IMR-90 (cell line): ENCODE data around the gene ACOT12. TPM values are rescaled to one million over a fixed set of nuclear protein-coding genes. Genes with fewer than 3 reads are reported as not detected.

Experiments
- ATAC-seq: fragments of 200-7000 bp; cut with Tn5 transposase; 2 replicates; pipeline ENCODE4 v1.9.1; 2020; ENCODE audit warnings: low read depth, mild to moderate bottlenecking, moderate library complexity
- BruUV-seq: library from RNA; stranded (reverse); fragments of 400-500 nt; replicated peaks from 2 replicates; lab custom pipeline; 2021; lab: Mats Ljungman, UMichigan
- CTCF ChIA-PET: fragments of 300-600 bp; formaldehyde crosslinking; extraction: SDS; loops from one replicate; lab custom pipeline; 2021; ENCODE audit warnings: antibody characterized with exemption; lab: Yijun Ruan, JAX
- POLR2A ChIA-PET: fragments of 300-600 bp; sonication (Branson Sonifier 250); formaldehyde crosslinking; loops from one replicate; lab custom pipeline; 2022; ENCODE audit warnings: antibody characterized with exemption; ENCODE audit not compliant: unreplicated experiment; lab: Charles Lee
- DNase-seq: peaks from one replicate; pipeline ENCODE4 v3.0.0; 2013
- H2AFZ ChIP-seq: replicated peaks from 2 replicates; pipeline ENCODE3; 2013; ENCODE audit warnings: low read length, mild to moderate bottlenecking; ENCODE audit not compliant: poor library complexity
- H2AK5ac ChIP-seq: 2 replicates; pipeline ENCODE4 v1.6.1; 2013; ENCODE audit warnings: low read depth, low read length, inconsistent platforms
- H2AK9ac ChIP-seq: replicated peaks from 2 replicates; pipeline ENCODE3; 2013; ENCODE audit warnings: mild to moderate bottlenecking, low read depth, low read length, moderate library complexity; ENCODE audit not compliant: poor library complexity
- H2BK120ac ChIP-seq: 2 replicates; pipeline ENCODE4 v1.6.1; 2013; ENCODE audit warnings: low read depth, low read length, inconsistent platforms
- H2BK15ac ChIP-seq: 3 replicates; pipeline ENCODE4 v1.6.1; 2013; ENCODE audit warnings: low read depth, low read length, inconsistent platforms
- H2BK20ac ChIP-seq: 2 replicates; pipeline ENCODE4 v1.6.1; 2013; ENCODE audit warnings: low read depth, mild to moderate bottlenecking, inconsistent platforms, low read length, moderate library complexity
- H2BK5ac ChIP-seq: 2 replicates; pipeline ENCODE4 v1.6.1; 2013; ENCODE audit warnings: mild to moderate bottlenecking, low read depth, low read length, inconsistent platforms; ENCODE audit not compliant: poor library complexity, severe bottlenecking
- H3K14ac ChIP-seq: replicated peaks from 2 replicates; pipeline ENCODE4 v1.6.1; 2013; ENCODE audit warnings: low read depth, low read length, inconsistent platforms
- H3K18ac ChIP-seq: 2 replicates; pipeline ENCODE4 v1.6.1; 2013; ENCODE audit warnings: low read depth, low read length, control low read depth
- H3K23ac ChIP-seq: 2 replicates; pipeline ENCODE4 v1.6.1; 2013; ENCODE audit warnings: low read depth, low read length, inconsistent platforms
- H3K27ac ChIP-seq: 2 replicates; pipeline ENCODE4 v1.5.1; 2013; ENCODE audit warnings: mild to moderate bottlenecking, control low read depth, low read length; ENCODE audit not compliant: insufficient read depth
- H3K27me3 ChIP-seq: 2 replicates; pipeline ENCODE4 v1.6.1; 2013; ENCODE audit warnings: low read length; ENCODE audit not compliant: control insufficient read depth, insufficient read depth
- H3K36me3 ChIP-seq: 2 replicates; pipeline ENCODE4 v1.6.1; 2013; ENCODE audit warnings: low read length, mixed read lengths; ENCODE audit not compliant: control insufficient read depth, insufficient read depth
- H3K4ac ChIP-seq: 2 replicates; pipeline ENCODE4 v1.6.1; 2013; ENCODE audit warnings: low read depth, low read length, inconsistent platforms
- H3K4me1 ChIP-seq: 2 replicates; pipeline ENCODE4 v1.6.1; 2013; ENCODE audit warnings: low read length, mixed read lengths; ENCODE audit not compliant: control insufficient read depth, insufficient read depth
- H3K4me2 ChIP-seq: 2 replicates; pipeline ENCODE4 v1.6.1; 2013; ENCODE audit warnings: low read depth, mild to moderate bottlenecking, control low read depth, low read length, moderate library complexity
- H3K4me3 ChIP-seq: 2 replicates; pipeline ENCODE4 v1.5.1; 2013; ENCODE audit warnings: low read depth, mild to moderate bottlenecking, control low read depth, low read length, moderate library complexity; ENCODE audit not compliant: insufficient read depth
- H3K56ac ChIP-seq: 2 replicates; pipeline ENCODE4 v1.6.1; 2013; ENCODE audit warnings: low read length, inconsistent platforms; ENCODE audit not compliant: insufficient read depth; ENCODE audit errors: extremely low read depth
- H3K79me1 ChIP-seq, 2 experiments: 2 replicates each; pipeline ENCODE4 v1.6.1; 2013; ENCODE audit warnings: low read length in 2 of 2, inconsistent platforms in 1 of 2, low read depth in 1 of 2
- H3K9ac ChIP-seq: 2 replicates; pipeline ENCODE4 v1.6.1; 2013; ENCODE audit warnings: low read depth, low read length, control low read depth
- H3K9me1 ChIP-seq: 2 replicates; pipeline ENCODE4 v1.6.1; 2013; ENCODE audit warnings: low read length, inconsistent platforms; ENCODE audit not compliant: insufficient read depth
- H3K9me3 ChIP-seq: 2 replicates; pipeline ENCODE4 v1.6.1; 2013; ENCODE audit warnings: low read length; ENCODE audit not compliant: control insufficient read depth, insufficient read depth
- H4K20me1 ChIP-seq: 2 replicates; pipeline ENCODE4 v1.6.1; 2013; ENCODE audit warnings: low read length, inconsistent platforms; ENCODE audit not compliant: insufficient read depth
- H4K5ac ChIP-seq: 2 replicates; pipeline ENCODE4 v1.6.1; 2013; ENCODE audit warnings: mild to moderate bottlenecking, low read depth, low read length, control low read depth
- H4K8ac ChIP-seq, 2 experiments: 2 replicates each; pipeline ENCODE4 v1.6.1; 2013; ENCODE audit warnings: low read depth in 2 of 2, low read length in 2 of 2, control low read depth in 1 of 2, inconsistent platforms in 1 of 2
- H4K91ac ChIP-seq: 2 replicates; pipeline ENCODE4 v1.6.1; 2013; ENCODE audit warnings: low read depth, low read length, inconsistent platforms; ENCODE audit not compliant: insufficient read depth
- BHLHE40 ChIP-seq: fragments of 150-350 bp; IDR thresholded peaks from 2 replicates; pipeline ENCODE4 v1.6.1; 2016; ENCODE audit warnings: mild to moderate bottlenecking, low read depth, low read length
- CHD1 ChIP-seq: IDR thresholded peaks from 2 replicates; pipeline ENCODE4 v1.6.1; 2012; ENCODE audit warnings: low read depth, low read length, improper control_type of control experiment
- ELK1 ChIP-seq: fragments of 150-350 bp; IDR thresholded peaks from 2 replicates; pipeline ENCODE4 v1.6.1; 2016; ENCODE audit warnings: low read depth, mild to moderate bottlenecking, low read length, moderate library complexity, borderline replicate concordance
- FOS ChIP-seq: fragments of 150-350 bp; IDR thresholded peaks from 2 replicates; pipeline ENCODE4 v1.6.1; 2016; ENCODE audit warnings: low read depth, low read length
- MAFK ChIP-seq: IDR thresholded peaks from 2 replicates; pipeline ENCODE4 v1.6.1; 2012; ENCODE audit warnings: low read depth, low read length, improper control_type of control experiment
- MAZ ChIP-seq: IDR thresholded peaks from 2 replicates; pipeline ENCODE4 v1.6.1; 2012; ENCODE audit warnings: low read depth, mild to moderate bottlenecking, low read length, improper control_type of control experiment, moderate library complexity, borderline replicate concordance
- POLR2A ChIP-seq: IDR thresholded peaks from 2 replicates; pipeline ENCODE4 v1.6.1; 2012; ENCODE audit warnings: mild to moderate bottlenecking, low read depth, low read length
- RCOR1 ChIP-seq: IDR thresholded peaks from 2 replicates; pipeline ENCODE4 v1.6.1; 2012; ENCODE audit warnings: mild to moderate bottlenecking, low read length, improper control_type of control experiment; ENCODE audit not compliant: insufficient replicate concordance
- RFX5 ChIP-seq: IDR thresholded peaks from 2 replicates; pipeline ENCODE4 v1.8.0; 2012; ENCODE audit warnings: low read depth, mild to moderate bottlenecking, low read length, moderate library complexity
- USF2 ChIP-seq: fragments of 150-350 bp; IDR thresholded peaks from 2 replicates; pipeline ENCODE4 v1.6.1; 2017; ENCODE audit warnings: mild to moderate bottlenecking, antibody characterized with exemption, low read length, low read depth
- WGBS, 2 experiments: methylation state at CpG; one replicate each; pipeline versions ENCODE4 v1.1.5 to v1.1.7; 2013; ENCODE audit warnings: missing lambda C conversion rate in 2 of 2; ENCODE audit not compliant: insufficient read length in 1 of 2; ENCODE audit errors: extremely low coverage in 2 of 2; 5-methylcytosine and 5-hydroxymethylcytosine counted together
- dilution Hi-C: fragments of 300-500 bp; cut with HindIII; formaldehyde crosslinking; loops from one replicate; pipeline ENCODE4 v1.14.3; 2018; ENCODE audit warnings: low sequenced_read_pairs; ENCODE audit not compliant: unreplicated experiment
- in situ Hi-C: fragments of 300-500 bp; cut with MboI; formaldehyde crosslinking; loops from 3 replicates; pipeline ENCODE4 v1.14.3; 2019; ENCODE audit warnings: low sequenced_read_pairs, inconsistent platforms, mixed read lengths
- intact Hi-C: fragments of 100-400 bp; cut with micrococcal nuclease; formaldehyde crosslinking; loops from 2 replicates; pipeline ENCODE4 v1.10.0; 2022
- polyA plus RNA-seq, 3 experiments: library from polyadenylated mRNA; depleted of rRNA; stranded (reverse); fragments of >200 nt; gene quantifications; 2 replicates each; pipeline ENCODE4 v1.2.3, GENCODE V29; 2012; ENCODE audit warnings: low replicate concordance in 1 of 3
- total RNA-seq: library from RNA; depleted of rRNA; stranded (reverse); fragments of >200 nt; gene quantifications from 2 replicates; pipeline ENCODE4 v1.2.3, GENCODE V29; 2012

Gene ACOT12
- total and polyA plus RNA-seq, 2 of the 4 experiments (the other 2 are of a cell fraction), result not detected

GRCh38 chr5:81345411-81346003, 48.4 kb downstream of the ACOT12 start:
- H2BK120ac ChIP-seq, result no peak overlapping the region
- H3K23ac ChIP-seq, result no peak overlapping the region
- no peak overlapping the region for H2AFZ ChIP-seq
- H3K9me1 ChIP-seq, result no peaks in the 10 kb centered on the region
- no peaks in the 10 kb centered on the region for H3K4me1 ChIP-seq
- no peak overlapping the region for H3K56ac ChIP-seq
- H3K27ac ChIP-seq, result no peak overlapping the region
- no peaks in the 10 kb centered on the region for H4K20me1 ChIP-seq
- WGBS, 2 experiments, result no CpG with 5 or more reads among the region's 5 CpGs
- no peak overlapping the region for H4K91ac ChIP-seq
- CTCF ChIA-PET, result no interaction called here
- dilution Hi-C loops (no loop called here), intact Hi-C loops (no loop called here), in situ Hi-C loops (no loop called here)
- no peak overlapping the region for H3K9ac ChIP-seq
- no peak overlapping the region for H4K5ac ChIP-seq
- no peak overlapping the region for H3K18ac ChIP-seq
- DNase-seq (no peak), ATAC-seq (no peak)
- no peak overlapping the region for H3K4ac ChIP-seq
- no peak overlapping the region for H3K4me2 ChIP-seq
- TF ChIP-seq MAFK (no peak), RFX5 (no peak), FOS (no peak), ELK1 (no peak), MAZ (no peak), USF2 (no peak), BHLHE40 (no peak), POLR2A (no peak), RCOR1 (no peak), CHD1 (no peak)
- H3K14ac ChIP-seq, result no peak overlapping the region
- BruUV-seq, result no TSS peak
- no peaks in the 10 kb centered on the region for H3K79me1 ChIP-seq
- no peaks in the 10 kb centered on the region for H3K36me3 ChIP-seq
- H3K9me3 ChIP-seq, result no peaks in the 10 kb centered on the region
- H2BK20ac ChIP-seq, result no peak overlapping the region
- H2AK5ac ChIP-seq, result no peak overlapping the region
- no peak overlapping the region for H2BK15ac ChIP-seq
- no peak overlapping the region for H2BK5ac ChIP-seq
- H2AK9ac ChIP-seq, result no peak overlapping the region
- no peak overlapping the region for H4K8ac ChIP-seq
- POLR2A ChIA-PET, result no interaction called here
- H3K4me3 ChIP-seq, result no peak overlapping the region
- peaks cover 2% of the 10 kb centered on the region; the same call in 1 of the 2 replicates for H3K27me3 ChIP-seq
